ENCODE data around the gene RAD51B. TPM values are rescaled to one million over a fixed set of nuclear protein-coding genes. Genes with fewer than 3 reads are reported as not detected.
A peak's percentile ranks its signal among the peaks of the same experiment; 100 is the strongest.

RAD51B gene
- total RNA-seq, 4 donors from 2014 or later: 8.9 to 30.3 (median 10.4) TPM

DNA sequence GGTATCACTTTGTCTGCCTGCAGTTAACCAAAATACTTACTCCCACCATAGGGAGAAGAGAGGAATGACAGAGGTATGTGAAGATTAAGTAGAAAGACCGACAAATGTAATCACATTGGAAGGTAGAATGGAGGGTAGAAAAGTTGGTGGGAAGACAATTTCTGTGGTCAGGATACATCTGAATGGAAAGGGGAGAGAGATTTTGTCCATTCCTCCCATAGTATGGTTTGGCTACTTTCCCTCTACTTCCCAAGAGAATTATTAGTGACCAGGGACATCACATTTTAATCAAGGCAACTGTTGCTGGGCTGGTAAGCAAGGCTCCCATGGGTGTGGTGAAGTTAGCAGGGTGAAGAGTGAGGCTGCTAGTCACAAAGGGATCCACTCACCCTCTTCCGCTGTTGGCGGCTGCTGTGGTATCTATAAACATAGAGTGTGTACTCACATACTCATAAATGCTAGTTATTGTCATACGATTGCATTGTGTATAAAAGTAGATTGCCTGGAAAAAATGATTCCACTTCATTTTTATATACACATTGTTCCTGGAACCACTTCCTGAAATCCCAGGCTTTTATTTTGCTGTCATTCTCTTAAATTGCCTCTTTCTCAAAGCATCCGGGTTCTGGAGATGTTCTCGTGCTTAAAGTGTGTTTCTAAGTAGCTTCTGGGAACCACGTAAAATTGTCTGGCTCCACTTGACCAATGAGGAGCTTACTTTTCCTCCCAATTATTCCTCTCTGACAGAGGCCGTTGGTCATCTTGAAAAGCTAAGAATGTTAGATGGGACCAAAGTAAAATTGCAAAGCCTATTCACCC lies 560.1 kb downstream of the RAD51B start:
- DNase-seq (ENCODE audit: low spot score) (no peak), ATAC-seq (ENCODE audit: low FRiP score) (no peak)

DNA sequence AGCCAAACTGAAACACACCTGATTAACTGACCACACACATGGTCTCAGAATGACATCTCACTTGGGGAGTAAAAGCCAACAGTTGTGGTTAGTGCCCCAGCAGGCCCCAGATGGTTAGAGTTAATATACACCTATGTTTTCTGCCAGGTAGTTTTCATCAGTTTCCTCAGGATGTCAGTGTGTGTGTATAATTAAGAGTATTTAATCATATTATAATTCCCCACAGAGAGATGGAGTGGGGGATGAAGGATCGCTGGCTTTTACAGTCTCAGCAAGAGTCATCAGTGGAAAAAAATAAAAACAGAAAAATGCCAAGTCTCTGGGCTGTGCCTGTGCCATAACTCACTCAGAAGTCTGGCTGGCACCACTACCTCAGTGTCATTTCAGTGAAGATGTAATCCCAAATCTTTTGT lies 560.8 kb downstream of the RAD51B start:
- DNase-seq (ENCODE audit: low spot score) (no peak), ATAC-seq (ENCODE audit: low FRiP score) (peak; percentile 47)
- TF ChIP-seq, protein P1, sequence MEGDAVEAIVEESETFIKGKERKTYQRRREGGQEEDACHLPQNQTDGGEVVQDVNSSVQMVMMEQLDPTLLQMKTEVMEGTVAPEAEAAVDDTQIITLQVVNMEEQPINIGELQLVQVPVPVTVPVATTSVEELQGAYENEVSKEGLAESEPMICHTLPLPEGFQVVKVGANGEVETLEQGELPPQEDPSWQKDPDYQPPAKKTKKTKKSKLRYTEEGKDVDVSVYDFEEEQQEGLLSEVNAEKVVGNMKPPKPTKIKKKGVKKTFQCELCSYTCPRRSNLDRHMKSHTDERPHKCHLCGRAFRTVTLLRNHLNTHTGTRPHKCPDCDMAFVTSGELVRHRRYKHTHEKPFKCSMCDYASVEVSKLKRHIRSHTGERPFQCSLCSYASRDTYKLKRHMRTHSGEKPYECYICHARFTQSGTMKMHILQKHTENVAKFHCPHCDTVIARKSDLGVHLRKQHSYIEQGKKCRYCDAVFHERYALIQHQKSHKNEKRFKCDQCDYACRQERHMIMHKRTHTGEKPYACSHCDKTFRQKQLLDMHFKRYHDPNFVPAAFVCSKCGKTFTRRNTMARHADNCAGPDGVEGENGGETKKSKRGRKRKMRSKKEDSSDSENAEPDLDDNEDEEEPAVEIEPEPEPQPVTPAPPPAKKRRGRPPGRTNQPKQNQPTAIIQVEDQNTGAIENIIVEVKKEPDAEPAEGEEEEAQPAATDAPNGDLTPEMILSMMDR (IDR thresholded peaks at IDR 0.05): no peak

More for the DNA sequence above, 560.1 kb downstream of the RAD51B start:
- TF ChIP-seq, protein P1 (IDR thresholded peaks at IDR 0.05): no peak

DNA sequence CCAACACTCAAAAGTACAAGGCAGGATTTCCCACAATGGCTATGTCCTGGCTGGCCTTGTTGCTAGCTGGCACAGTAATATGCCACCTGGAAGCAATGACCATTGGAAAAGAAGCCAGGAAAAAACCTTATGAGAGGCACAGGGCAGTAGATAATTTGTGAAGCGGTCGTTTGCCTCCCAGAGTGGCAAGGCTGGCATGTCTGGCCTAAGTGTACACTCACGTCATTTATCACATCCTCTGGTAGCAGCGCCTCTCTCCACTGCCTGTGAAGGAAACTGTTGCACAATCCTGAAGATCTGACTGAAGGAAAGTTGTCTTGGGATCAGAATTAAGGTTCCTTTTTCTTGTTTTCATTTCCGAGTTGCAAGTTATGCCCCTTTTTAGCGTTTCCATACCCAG lies 564.8 kb downstream of the RAD51B start:
- DNase-seq (ENCODE audit: low spot score) (no peak), ATAC-seq (ENCODE audit: low FRiP score) (peak; percentile 71)
- TF ChIP-seq, protein P1 (IDR thresholded peaks at IDR 0.05): no peak

DNA sequence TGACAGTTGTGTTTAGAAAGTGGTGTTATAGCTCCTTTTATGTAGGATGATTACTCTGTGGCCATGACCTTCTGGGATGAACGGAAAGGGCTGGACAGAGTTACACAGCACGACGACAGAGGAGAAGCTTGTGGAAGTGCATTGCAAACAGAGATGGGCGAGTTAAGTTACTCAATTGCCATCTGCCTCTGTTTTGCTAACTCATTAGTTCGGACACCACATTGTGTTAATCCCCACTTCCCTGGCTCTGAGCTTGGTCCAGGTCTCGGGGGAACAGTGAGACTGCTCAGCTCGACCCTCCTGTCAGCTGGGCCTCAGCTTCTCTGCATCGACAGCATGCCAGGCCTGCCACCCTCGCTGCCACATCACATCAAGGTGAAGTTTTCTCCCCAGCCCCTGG lies 565.3 kb downstream of the RAD51B start:
- DNase-seq (ENCODE audit: low spot score) (no peak), ATAC-seq (ENCODE audit: low FRiP score) (no peak)
- TF ChIP-seq, protein P1 (IDR thresholded peaks at IDR 0.05): no peak

DNA sequence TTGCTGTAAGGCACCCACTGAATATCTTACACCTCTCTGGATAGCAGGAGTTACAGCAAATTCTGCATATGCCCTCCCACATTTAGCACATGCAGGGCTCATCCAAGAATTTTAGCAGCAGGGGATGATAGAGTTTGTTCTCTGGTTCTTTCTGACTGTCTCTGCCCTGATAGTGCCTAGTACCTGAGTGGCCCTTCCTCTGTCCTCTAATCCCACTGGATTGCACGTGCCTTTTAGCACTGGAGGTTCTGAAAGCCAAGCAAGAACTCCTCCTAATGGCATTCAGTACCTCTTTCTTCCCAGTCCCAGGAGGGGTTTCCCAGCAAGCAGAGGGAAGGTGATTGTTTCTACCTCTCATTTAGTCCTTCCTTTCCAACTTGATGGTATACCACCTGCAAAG lies 566.9 kb downstream of the RAD51B start:
- DNase-seq (ENCODE audit: low spot score) (no peak), ATAC-seq (ENCODE audit: low FRiP score) (no peak)
- TF ChIP-seq, protein P1 (IDR thresholded peaks at IDR 0.05): no peak

DNA sequence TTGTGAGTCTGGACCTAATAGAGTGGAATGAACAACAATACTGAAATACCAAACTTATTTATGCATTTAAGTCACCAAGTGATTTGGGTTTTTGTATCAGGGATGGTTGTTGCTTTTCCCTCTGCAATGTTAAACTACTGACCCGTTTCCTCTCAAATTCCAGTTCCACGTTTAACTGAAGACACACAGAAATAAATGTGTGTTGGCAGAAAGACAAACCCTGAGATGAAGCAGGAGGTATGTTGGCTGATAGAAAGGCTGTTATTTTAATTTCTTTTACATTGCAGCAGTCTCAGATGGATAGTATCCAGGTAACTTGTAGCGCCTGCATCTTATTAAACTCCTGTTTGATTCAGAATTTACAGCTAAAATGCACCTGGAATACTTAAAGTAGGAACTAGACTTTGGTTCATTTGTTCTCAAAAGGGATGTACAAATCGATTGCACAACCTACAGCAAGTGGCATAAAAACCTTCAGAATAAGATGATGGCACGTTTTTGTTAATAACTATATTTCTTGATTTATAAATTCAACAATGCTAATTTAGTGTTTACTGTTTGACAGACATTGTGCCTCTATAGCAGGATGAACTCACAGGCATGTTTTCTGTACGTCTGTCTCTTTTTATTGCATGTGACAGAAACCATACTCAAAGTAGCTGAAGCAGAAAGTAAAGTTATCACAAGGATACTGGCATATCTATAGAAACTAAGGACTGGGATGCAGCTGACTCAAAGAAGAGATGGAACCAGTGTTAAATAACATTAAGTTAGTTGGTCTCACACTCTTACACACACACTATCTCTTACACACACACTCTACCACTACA lies 567.6 kb downstream of the RAD51B start:
- no peak for ATAC-seq (ENCODE audit: low FRiP score)
- TF ChIP-seq, protein P1 (IDR thresholded peaks at IDR 0.05): no peak
- no peak for DNase-seq (ENCODE audit: low spot score)

Measured in omental fat pad (tissue), 4 donors.